ENCODE measurements around the gene DCHS1.

The DCHS1 gene

DNA sequence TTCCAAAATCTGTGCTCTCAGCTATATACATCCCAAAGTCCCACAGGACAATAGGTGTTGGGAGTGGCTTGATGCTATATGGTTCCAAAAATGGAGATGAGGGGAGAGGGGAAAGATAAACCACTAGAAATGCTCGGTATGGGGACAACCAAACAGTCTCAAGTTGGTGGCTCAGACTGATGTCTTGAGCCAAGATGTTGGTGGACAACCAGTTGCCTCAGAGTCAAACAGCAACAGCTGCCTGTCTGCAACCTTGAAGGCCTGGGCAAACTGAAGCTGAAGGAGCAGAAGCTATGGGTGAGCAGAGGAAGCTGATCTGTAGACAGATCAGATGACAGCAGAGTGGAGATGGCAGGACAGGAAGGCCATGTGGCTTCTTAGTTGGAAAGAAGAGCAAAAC, 56.2 kb downstream of the DCHS1 start:
- Histone ChIP-seq H3K36me3 (peaks cover 23% of the 10 kb centered on the region), H3K4me1 (no peaks in the 10 kb centered on the region)
- TF ChIP-seq, protein P1, sequence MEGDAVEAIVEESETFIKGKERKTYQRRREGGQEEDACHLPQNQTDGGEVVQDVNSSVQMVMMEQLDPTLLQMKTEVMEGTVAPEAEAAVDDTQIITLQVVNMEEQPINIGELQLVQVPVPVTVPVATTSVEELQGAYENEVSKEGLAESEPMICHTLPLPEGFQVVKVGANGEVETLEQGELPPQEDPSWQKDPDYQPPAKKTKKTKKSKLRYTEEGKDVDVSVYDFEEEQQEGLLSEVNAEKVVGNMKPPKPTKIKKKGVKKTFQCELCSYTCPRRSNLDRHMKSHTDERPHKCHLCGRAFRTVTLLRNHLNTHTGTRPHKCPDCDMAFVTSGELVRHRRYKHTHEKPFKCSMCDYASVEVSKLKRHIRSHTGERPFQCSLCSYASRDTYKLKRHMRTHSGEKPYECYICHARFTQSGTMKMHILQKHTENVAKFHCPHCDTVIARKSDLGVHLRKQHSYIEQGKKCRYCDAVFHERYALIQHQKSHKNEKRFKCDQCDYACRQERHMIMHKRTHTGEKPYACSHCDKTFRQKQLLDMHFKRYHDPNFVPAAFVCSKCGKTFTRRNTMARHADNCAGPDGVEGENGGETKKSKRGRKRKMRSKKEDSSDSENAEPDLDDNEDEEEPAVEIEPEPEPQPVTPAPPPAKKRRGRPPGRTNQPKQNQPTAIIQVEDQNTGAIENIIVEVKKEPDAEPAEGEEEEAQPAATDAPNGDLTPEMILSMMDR (IDR thresholded peaks at IDR 0.05; ENCODE audit: low read depth, low read length) = no peak

DNA sequence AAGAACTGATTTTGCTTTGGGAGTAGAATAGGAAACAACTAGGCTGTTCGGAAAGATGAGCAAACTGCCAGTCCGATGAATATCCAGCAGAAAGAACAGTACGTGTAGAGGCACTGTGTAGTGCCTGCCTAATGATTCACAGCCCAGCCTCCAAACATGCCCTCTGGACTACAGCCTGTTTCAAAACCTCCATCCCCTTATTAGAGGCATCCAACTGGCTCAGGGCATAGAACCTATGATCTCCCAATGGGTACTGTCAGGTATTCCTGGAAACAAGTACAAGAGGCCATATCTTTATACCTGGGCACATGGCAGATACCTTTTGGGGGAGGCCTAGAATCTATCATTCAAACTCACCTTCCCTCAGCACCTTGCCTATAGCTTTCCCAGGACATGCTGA, 57.1 kb downstream of the DCHS1 start:
- peaks cover 23% of the 10 kb centered on the region for H3K36me3 ChIP-seq
- TF ChIP-seq, protein P1 (IDR thresholded peaks at IDR 0.05; ENCODE audit: low read depth, low read length) = no peak
- no peaks in the 10 kb centered on the region for H3K9me3 ChIP-seq
- no peaks in the 10 kb centered on the region for H3K27me3 ChIP-seq
- no peak for DNase-seq
- H3K4me1 ChIP-seq = no peaks in the 10 kb centered on the region
- no peak overlapping the region for H3K4me3 ChIP-seq (ENCODE audit: low read depth, low read length)

More for the DNA sequence above, 56.2 kb downstream of the DCHS1 start:
- Histone ChIP-seq H3K9me3 (no peaks in the 10 kb centered on the region), H3K27me3 (no peaks in the 10 kb centered on the region), H3K4me3 (ENCODE audit: low read depth, low read length) (no peak overlapping the region)
- DNase-seq = no peak

DNA sequence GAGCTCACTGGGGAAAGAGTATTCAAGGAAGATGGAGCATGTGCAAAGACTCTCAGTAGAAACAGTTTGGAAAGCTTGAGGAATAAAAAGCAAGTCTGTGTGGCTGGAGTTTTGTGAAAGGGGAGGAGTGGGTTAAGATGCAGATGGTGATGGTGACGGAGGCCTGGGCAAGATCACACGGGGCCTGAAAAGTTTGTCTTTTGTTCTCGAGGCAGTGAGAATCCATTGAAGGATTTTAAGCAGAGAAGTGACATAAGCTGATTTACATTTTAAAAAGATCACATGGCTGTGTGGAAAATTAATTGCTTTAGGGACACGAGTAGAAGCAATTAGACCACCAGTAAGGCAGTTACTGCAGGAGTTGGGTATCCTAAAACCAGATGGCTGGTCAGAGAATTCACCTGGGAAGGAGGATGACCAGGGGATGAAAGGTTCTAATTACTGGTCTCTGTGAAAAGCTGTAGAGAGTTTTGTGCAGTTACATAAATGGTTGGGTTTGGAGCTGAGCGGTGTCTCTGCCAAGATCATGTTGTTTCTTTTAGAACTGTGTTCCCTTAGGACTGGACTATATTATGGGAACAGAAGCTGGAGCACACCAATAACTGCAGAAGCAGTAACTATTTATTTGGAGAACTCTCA, 59.3 kb downstream of the DCHS1 start:
- Histone ChIP-seq H3K4me1 (no peaks in the 10 kb centered on the region), H3K27me3 (no peaks in the 10 kb centered on the region), H3K36me3 (peaks cover 19% of the 10 kb centered on the region), H3K9me3 (no peaks in the 10 kb centered on the region), H3K4me3 (ENCODE audit: low read depth, low read length) (no peak overlapping the region)
- TF ChIP-seq, protein P1 (IDR thresholded peaks at IDR 0.05; ENCODE audit: low read depth, low read length) = no peak
- DNase-seq = no peak

DNA sequence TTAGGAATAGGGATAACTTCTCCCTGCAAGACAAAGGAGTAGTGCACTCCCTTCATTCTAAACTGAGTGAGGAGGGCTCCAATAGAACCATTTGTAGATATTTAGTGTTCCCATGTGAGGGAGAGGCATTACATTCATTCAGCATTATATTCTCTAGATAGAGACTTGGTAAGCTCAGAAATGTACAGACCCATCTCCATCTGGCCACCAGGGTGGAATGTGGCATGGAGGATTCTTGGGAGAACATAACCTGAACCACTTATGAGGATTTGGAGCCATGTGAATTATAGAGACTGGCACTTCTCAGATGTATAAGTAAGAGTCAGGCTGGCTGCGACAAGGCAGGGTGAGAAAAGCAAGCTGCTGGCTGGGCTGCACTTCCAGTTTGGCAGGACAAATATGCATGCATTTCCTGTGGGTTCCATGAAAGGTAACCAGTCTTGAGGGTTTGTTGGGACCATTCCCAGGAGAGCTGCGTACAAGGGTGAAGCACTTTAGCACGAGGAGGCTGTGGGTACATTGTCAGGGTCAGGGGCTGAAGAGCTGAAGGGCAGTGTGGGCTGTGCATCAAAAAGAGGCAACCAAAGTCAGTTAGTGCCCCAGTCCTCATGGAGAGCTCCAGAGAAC, 61.4 kb downstream of the DCHS1 start:
- TF ChIP-seq, protein P1 (IDR thresholded peaks at IDR 0.05; ENCODE audit: low read depth, low read length) = no peak
- Histone ChIP-seq H3K36me3 (peaks cover under 1% of the 10 kb centered on the region; the same call in 1 of the 2 replicates), H3K4me3 (ENCODE audit: low read depth, low read length) (no peak overlapping the region), H3K9me3 (no peaks in the 10 kb centered on the region), H3K27me3 (no peaks in the 10 kb centered on the region), H3K4me1 (no peaks in the 10 kb centered on the region)
- no peak for DNase-seq

GRCh38 chr11:6588018-6588417, 67.6 kb downstream of the DCHS1 start:
- H3K4me1 ChIP-seq = no peaks in the 10 kb centered on the region
- no peak for DNase-seq
- no peaks in the 10 kb centered on the region for H3K36me3 ChIP-seq
- TF ChIP-seq, protein P1 (IDR thresholded peaks at IDR 0.05; ENCODE audit: low read depth, low read length) = no peak
- H3K9me3 ChIP-seq = no peaks in the 10 kb centered on the region
- no peaks in the 10 kb centered on the region for H3K27me3 ChIP-seq
- no peak overlapping the region for H3K4me3 ChIP-seq (ENCODE audit: low read depth, low read length)

DNA sequence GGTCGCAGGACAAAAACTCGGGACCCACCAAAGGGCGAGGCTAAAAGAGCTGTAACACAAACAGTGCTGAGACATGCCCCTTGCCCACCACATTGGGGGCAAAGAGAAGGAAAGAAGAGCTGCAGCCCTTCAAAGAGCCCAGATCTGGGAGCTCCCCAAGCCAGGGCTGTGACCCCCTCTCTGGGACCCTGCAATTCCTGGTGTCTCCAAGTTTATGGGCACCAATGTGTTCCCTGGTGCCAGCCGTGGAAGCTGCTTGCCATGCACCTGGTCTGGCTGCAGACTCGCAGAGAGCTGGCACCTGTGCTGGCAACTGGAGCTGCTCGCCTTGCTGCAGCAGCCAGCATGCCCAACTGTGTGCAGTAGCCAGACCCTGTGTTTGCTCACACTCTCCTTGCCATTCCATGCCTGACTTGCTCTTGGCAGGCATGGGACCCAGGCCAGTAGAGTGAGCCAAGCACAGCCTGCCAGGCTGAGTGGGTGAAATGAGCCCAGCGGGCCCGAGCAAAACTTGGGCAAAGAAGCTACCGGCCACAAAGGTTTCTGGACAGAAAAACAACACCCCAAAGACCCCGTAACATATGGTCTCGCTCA, 68.2 kb downstream of the DCHS1 start:
- TF ChIP-seq, protein P1 (IDR thresholded peaks at IDR 0.05; ENCODE audit: low read depth, low read length) = no peak
- H3K4me3 ChIP-seq (ENCODE audit: low read depth, low read length) = no peak overlapping the region
- no peaks in the 10 kb centered on the region for H3K36me3 ChIP-seq
- no peaks in the 10 kb centered on the region for H3K9me3 ChIP-seq
- H3K27me3 ChIP-seq = no peaks in the 10 kb centered on the region
- no peaks in the 10 kb centered on the region for H3K4me1 ChIP-seq
- no peak for DNase-seq
